ENCODE results near the gene UST.

- TF ChIP-seq CTCF (IDR thresholded peaks at IDR 0.05) (no peak), EP300 (IDR thresholded peaks at IDR 0.05) (no peak), POLR2A (IDR thresholded peaks at IDR 0.05) (no peak)
Observed at GRCh38 chr6:148737806-148738205, 9.0 kb upstream of the UST start.
